Measurements from ENCODE around the gene OR11H6. TPM values are rescaled to one million over a fixed set of nuclear protein-coding genes. Genes with fewer than 3 reads are reported as not detected.
"Not testable (repeated sequence)": the region's sequence is repeated elsewhere in the genome, so short reads cannot be mapped to it uniquely, and the experiment has no call there.

The OR11H6 gene
- total RNA-seq, 2 experiments from 2014 or later: not detected

GRCh38 chr14:20195911-20196310 lies 27.6 kb upstream of the OR11H6 start:
- Mint-ChIP-seq H3K9me3 (ENCODE audit: low read depth) (no peaks in the 10 kb centered on the region), H3K4me1 (no peaks in the 10 kb centered on the region), H3K4me3 (no peak overlapping the region), H3K27me3 (peaks cover 10% of the 10 kb centered on the region), H3K27ac (no peak overlapping the region), H3K36me3 (ENCODE audit: low read depth) (no peaks in the 10 kb centered on the region)
- DNase-seq: no peak
- CTCF ChIA-PET: no interaction called here
- no peak for ATAC-seq
- POLR2A ChIA-PET: no interaction called here
- intact Hi-C loops (cut with DNase I, micrococcal nuclease): no loop called here

- DNase-seq: no peak
- peaks cover 10% of the 10 kb centered on the region for H3K27me3 Mint-ChIP-seq
- ChIA-PET CTCF (no interaction called here), POLR2A (no interaction called here)
- no peak overlapping the region for H3K27ac Mint-ChIP-seq
- no peak for ATAC-seq
- H3K9me3 Mint-ChIP-seq (ENCODE audit: low read depth): no peaks in the 10 kb centered on the region
- intact Hi-C loops (cut with DNase I, micrococcal nuclease): no loop called here
- H3K4me1 Mint-ChIP-seq: no peaks in the 10 kb centered on the region
- no peak overlapping the region for H3K4me3 Mint-ChIP-seq
- no peaks in the 10 kb centered on the region for H3K36me3 Mint-ChIP-seq (ENCODE audit: low read depth)
Observed at GRCh38 chr14:20197459-20197858, 26.1 kb upstream of the OR11H6 start.

- Mint-ChIP-seq H3K27ac (no peak overlapping the region), H3K4me3 (no peak overlapping the region), H3K36me3 (ENCODE audit: low read depth) (no peaks in the 10 kb centered on the region), H3K4me1 (no peaks in the 10 kb centered on the region), H3K27me3 (peaks cover 14% of the 10 kb centered on the region), H3K9me3 (ENCODE audit: low read depth) (no peaks in the 10 kb centered on the region)
- no peak for ATAC-seq
- ChIA-PET CTCF (no interaction called here), POLR2A (no interaction called here)
- no peak for DNase-seq
- intact Hi-C loops (cut with DNase I, micrococcal nuclease): no loop called here
Observed at GRCh38 chr14:20198991-20199390, 24.5 kb upstream of the OR11H6 start.

GRCh38 chr14:20204721-20205120 lies 18.8 kb upstream of the OR11H6 start:
- ATAC-seq (no peak), DNase-seq (no peak)
- ChIA-PET POLR2A (no interaction called here), CTCF (no interaction called here)
- Mint-ChIP-seq H3K27ac (no peak overlapping the region), H3K4me1 (no peaks in the 10 kb centered on the region), H3K9me3 (ENCODE audit: low read depth) (no peaks in the 10 kb centered on the region), H3K27me3 (peaks cover 4% of the 10 kb centered on the region), H3K36me3 (ENCODE audit: low read depth) (no peaks in the 10 kb centered on the region), H3K4me3 (no peak overlapping the region)
- intact Hi-C loops (cut with DNase I, micrococcal nuclease): no loop called here

- ATAC-seq: no peak
- Mint-ChIP-seq H3K27ac (no peak overlapping the region), H3K9me3 (ENCODE audit: low read depth) (no peaks in the 10 kb centered on the region), H3K36me3 (ENCODE audit: low read depth) (no peaks in the 10 kb centered on the region), H3K27me3 (no peaks in the 10 kb centered on the region), H3K4me1 (no peaks in the 10 kb centered on the region), H3K4me3 (no peak overlapping the region)
- DNase-seq: no peak
- CTCF ChIA-PET: interaction anchor here (0.7 kb wide), 1 partner anchor 9 kb away, joined by 3 read pairs; no protein-coding TSS in a partner anchor
- POLR2A ChIA-PET: no interaction called here
- intact Hi-C loops (cut with DNase I, micrococcal nuclease): no loop called here
Observed at GRCh38 chr14:20209595-20209994, 13.9 kb upstream of the OR11H6 start.

GRCh38 chr14:20212406-20212805 lies 11.1 kb upstream of the OR11H6 start:
- H3K9me3 Mint-ChIP-seq (ENCODE audit: low read depth); CTCF ChIA-PET; ATAC-seq; DNase-seq; H3K27ac Mint-ChIP-seq; H3K4me3 Mint-ChIP-seq; H3K27me3 Mint-ChIP-seq; H3K36me3 Mint-ChIP-seq (ENCODE audit: low read depth); POLR2A ChIA-PET; H3K4me1 Mint-ChIP-seq; intact Hi-C loops (cut with DNase I, micrococcal nuclease): not testable (repeated sequence)

- H3K4me1 Mint-ChIP-seq: no peaks in the 10 kb centered on the region
- no peaks in the 10 kb centered on the region for H3K27me3 Mint-ChIP-seq
- no peak overlapping the region for H3K4me3 Mint-ChIP-seq
- ATAC-seq: no peak
- intact Hi-C loops (cut with DNase I, micrococcal nuclease): no loop called here
- ChIA-PET POLR2A (no interaction called here), CTCF (interaction anchor here (0.6 kb wide), 1 partner anchor 9 kb away, joined by 4 read pairs; no protein-coding TSS in a partner anchor)
- DNase-seq: no peak
- no peak overlapping the region for H3K27ac Mint-ChIP-seq
- no peaks in the 10 kb centered on the region for H3K36me3 Mint-ChIP-seq (ENCODE audit: low read depth)
- H3K9me3 Mint-ChIP-seq (ENCODE audit: low read depth): no peaks in the 10 kb centered on the region
Observed at GRCh38 chr14:20215196-20215595, 8.3 kb upstream of the OR11H6 start.

GRCh38 chr14:20219033-20219432 lies 4.5 kb upstream of the OR11H6 start:
- intact Hi-C loops (cut with DNase I, micrococcal nuclease): no loop called here
- no peaks in the 10 kb centered on the region for H3K4me1 Mint-ChIP-seq
- no peak for ATAC-seq
- no peaks in the 10 kb centered on the region for H3K9me3 Mint-ChIP-seq (ENCODE audit: low read depth)
- POLR2A ChIA-PET: no interaction called here
- no peak for DNase-seq
- no peak overlapping the region for H3K4me3 Mint-ChIP-seq
- no peak overlapping the region for H3K27ac Mint-ChIP-seq
- peaks cover 5% of the 10 kb centered on the region for H3K27me3 Mint-ChIP-seq
- CTCF ChIA-PET: interaction anchor here (0.8 kb wide), 1 partner anchor 37 kb away, joined by 3 read pairs; no protein-coding TSS in a partner anchor
- no peaks in the 10 kb centered on the region for H3K36me3 Mint-ChIP-seq (ENCODE audit: low read depth)

GRCh38 chr14:20228681-20229080 lies 5.2 kb downstream of the OR11H6 start, which contains the start of gene OR11H7:
TSS of gene OR11H7 (plus strand) at chr14:20228981.
- H3K4me1 Mint-ChIP-seq: no peaks in the 10 kb centered on the region
- no peak within 1 kb of the TSS for H3K27ac Mint-ChIP-seq
- DNase-seq: no peak
- ATAC-seq: no peak
- peaks cover 9% of the 10 kb centered on the region for H3K27me3 Mint-ChIP-seq
- no peak within 1 kb of the TSS for H3K4me3 Mint-ChIP-seq
- no peaks in the 10 kb centered on the region for H3K36me3 Mint-ChIP-seq (ENCODE audit: low read depth)
- H3K9me3 Mint-ChIP-seq (ENCODE audit: low read depth): peaks cover 3% of the 10 kb centered on the region
- CTCF ChIA-PET: no interaction called here
- POLR2A ChIA-PET: no interaction called here
- intact Hi-C loops (cut with DNase I, micrococcal nuclease): no loop called here

- H3K27ac Mint-ChIP-seq; H3K4me1 Mint-ChIP-seq; H3K36me3 Mint-ChIP-seq (ENCODE audit: low read depth); ATAC-seq; H3K27me3 Mint-ChIP-seq; intact Hi-C loops (cut with DNase I, micrococcal nuclease); DNase-seq; H3K4me3 Mint-ChIP-seq; CTCF ChIA-PET; H3K9me3 Mint-ChIP-seq (ENCODE audit: low read depth); POLR2A ChIA-PET: not testable (repeated sequence)
Observed at GRCh38 chr14:20235415-20235814, 11.9 kb downstream of the OR11H6 start.

GRCh38 chr14:20247646-20248246 lies 24.2 kb downstream of the OR11H6 start:
- no peak overlapping the region for H3K27ac Mint-ChIP-seq
- intact Hi-C loops (cut with DNase I, micrococcal nuclease): no loop called here
- CTCF ChIA-PET: no interaction called here

GRCh38 chr14:20262642-20263128 lies 39.2 kb downstream of the OR11H6 start:
- Mint-ChIP-seq H3K4me1 (no peaks in the 10 kb centered on the region), H3K27ac (no peak overlapping the region), H3K4me3 (no peak overlapping the region), H3K9me3 (ENCODE audit: low read depth) (no peaks in the 10 kb centered on the region), H3K27me3 (no peaks in the 10 kb centered on the region), H3K36me3 (ENCODE audit: low read depth) (peaks cover 10% of the 10 kb centered on the region)
- DNase-seq (no peak), ATAC-seq (no peak)
- ChIA-PET POLR2A (no interaction called here), CTCF (no interaction called here)
- intact Hi-C loops (cut with DNase I, micrococcal nuclease): no loop called here

More at GRCh38 chr14:20247646-20248246, 24.2 kb downstream of the OR11H6 start:
- Mint-ChIP-seq H3K36me3 (ENCODE audit: low read depth) (peaks cover 1% of the 10 kb centered on the region), H3K4me3 (no peak overlapping the region), H3K9me3 (ENCODE audit: low read depth) (peaks cover 6% of the 10 kb centered on the region), H3K4me1 (no peaks in the 10 kb centered on the region), H3K27me3 (no peaks in the 10 kb centered on the region)
- no peak for ATAC-seq
- DNase-seq: no peak
- POLR2A ChIA-PET: no interaction called here

Measured in activated CD4-positive, alpha-beta T cell treated with anti-CD3 and anti-CD28 coated beads for 36 hours (primary cell).